DOHH2 (cell line): ENCODE results near the gene BOD1L2.

Experiments
- H3F3A ChIP-seq: fragments of 200-600 bp; sonication (generic), shearing (Covaris generic); 2 replicates; pipeline ENCODE4 v1.6.0; 2016; ENCODE audit warnings: antibody characterized with exemption, mild to moderate bottlenecking; ENCODE audit not compliant: control insufficient read depth, insufficient read depth
- H3K27ac ChIP-seq: fragments of 200-600 bp; sonication (generic); 2 replicates; pipeline ENCODE4 v1.5.1; 2014; ENCODE audit warnings: low read depth, mild to moderate bottlenecking, low read length, moderate library complexity
- H3K27me3 ChIP-seq: fragments of 200-600 bp; sonication (generic); 2 replicates; pipeline ENCODE4 v1.6.1; 2014; ENCODE audit warnings: mild to moderate bottlenecking, low read length, mixed read lengths; ENCODE audit not compliant: control insufficient read depth
- H3K36me3 ChIP-seq: fragments of 200-600 bp; sonication (generic); 2 replicates; pipeline ENCODE4 v1.6.1; 2014; ENCODE audit warnings: mild to moderate bottlenecking, low read length, moderate library complexity, mixed read lengths; ENCODE audit not compliant: control insufficient read depth
- H3K4me1 ChIP-seq: fragments of 200-600 bp; sonication (generic); 2 replicates; pipeline ENCODE4 v1.6.1; 2014; ENCODE audit warnings: mild to moderate bottlenecking, low read length, mixed read lengths; ENCODE audit not compliant: control insufficient read depth
- H3K4me2 ChIP-seq: fragments of 200-600 bp; sonication (generic); 2 replicates; pipeline ENCODE4 v1.6.0; 2014; ENCODE audit warnings: mild to moderate bottlenecking, low read length, moderate library complexity
- H3K4me3 ChIP-seq: fragments of 200-600 bp; sonication (generic); 2 replicates; pipeline ENCODE4 v1.5.1; 2014; ENCODE audit warnings: mild to moderate bottlenecking, low read length, mixed read lengths
- H3K79me2 ChIP-seq: fragments of 200-600 bp; sonication (generic); 2 replicates; pipeline ENCODE4 v1.6.1; 2014; ENCODE audit warnings: mild to moderate bottlenecking, low read length, mixed read lengths; ENCODE audit not compliant: control insufficient read depth
- H3K9me2 ChIP-seq: fragments of 200-600 bp; sonication (generic); replicated peaks from 2 replicates; pipeline ENCODE4 v1.6.1; 2014; ENCODE audit warnings: mild to moderate bottlenecking, low read length, mixed read lengths; ENCODE audit not compliant: control insufficient read depth
- H3K9me3 ChIP-seq: fragments of 200-600 bp; sonication (generic); 2 replicates; pipeline ENCODE4 v1.6.1; 2014; ENCODE audit warnings: antibody characterized with exemption, low read length, mixed read lengths; ENCODE audit not compliant: control insufficient read depth, insufficient read depth
- H4K20me1 ChIP-seq: fragments of 200-600 bp; sonication (generic); 2 replicates; pipeline ENCODE4 v1.6.0; 2014; ENCODE audit warnings: low read depth, mild to moderate bottlenecking, antibody characterized with exemption, low read length, moderate library complexity; ENCODE audit not compliant: control insufficient read depth, insufficient read depth
- EZH2phosphoT487 ChIP-seq: fragments of 200-600 bp; sonication (generic); IDR thresholded peaks from 2 replicates; pipeline ENCODE4 v1.6.1; 2017; ENCODE audit warnings: borderline replicate concordance, mild to moderate bottlenecking, antibody characterized with exemption, low read length, moderate library complexity, mixed read lengths
- TF ChIP-seq, protein P1 (sequence below): fragments of 200-600 bp; sonication (generic); IDR thresholded peaks from one replicate; pipeline ENCODE4 v1.5.1; 2014; ENCODE audit warnings: antibody characterized with exemption, mild to moderate bottlenecking, low read depth, low read length; ENCODE audit not compliant: poor library complexity, severe bottlenecking

The BOD1L2 gene

DNA sequence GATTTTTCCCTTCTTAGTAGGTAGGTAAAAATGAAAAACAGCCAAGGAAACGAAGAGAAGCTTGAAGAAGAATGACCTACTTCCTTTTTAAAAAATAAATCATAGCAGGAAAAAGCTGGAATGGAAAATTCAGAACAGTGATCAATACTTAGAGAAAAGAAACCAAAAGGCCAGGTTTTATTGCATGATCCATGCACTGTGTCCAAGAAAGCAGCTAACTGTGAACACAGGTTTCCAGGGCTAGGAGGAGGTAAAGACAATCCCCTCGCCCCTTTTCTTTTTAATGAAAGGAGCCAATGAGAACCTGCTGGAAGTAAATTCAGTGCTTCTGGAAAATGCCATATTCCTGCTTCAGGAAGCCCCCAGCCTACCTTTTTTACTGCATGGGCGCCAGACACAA, 47.2 kb downstream of the BOD1L2 start:
- H3K79me2 ChIP-seq = no peaks in the 10 kb centered on the region
- H3F3A ChIP-seq = no peaks in the 10 kb centered on the region
- H3K27ac ChIP-seq = no peak overlapping the region
- no peak for TF ChIP-seq EZH2phosphoT487
- TF ChIP-seq, protein P1, sequence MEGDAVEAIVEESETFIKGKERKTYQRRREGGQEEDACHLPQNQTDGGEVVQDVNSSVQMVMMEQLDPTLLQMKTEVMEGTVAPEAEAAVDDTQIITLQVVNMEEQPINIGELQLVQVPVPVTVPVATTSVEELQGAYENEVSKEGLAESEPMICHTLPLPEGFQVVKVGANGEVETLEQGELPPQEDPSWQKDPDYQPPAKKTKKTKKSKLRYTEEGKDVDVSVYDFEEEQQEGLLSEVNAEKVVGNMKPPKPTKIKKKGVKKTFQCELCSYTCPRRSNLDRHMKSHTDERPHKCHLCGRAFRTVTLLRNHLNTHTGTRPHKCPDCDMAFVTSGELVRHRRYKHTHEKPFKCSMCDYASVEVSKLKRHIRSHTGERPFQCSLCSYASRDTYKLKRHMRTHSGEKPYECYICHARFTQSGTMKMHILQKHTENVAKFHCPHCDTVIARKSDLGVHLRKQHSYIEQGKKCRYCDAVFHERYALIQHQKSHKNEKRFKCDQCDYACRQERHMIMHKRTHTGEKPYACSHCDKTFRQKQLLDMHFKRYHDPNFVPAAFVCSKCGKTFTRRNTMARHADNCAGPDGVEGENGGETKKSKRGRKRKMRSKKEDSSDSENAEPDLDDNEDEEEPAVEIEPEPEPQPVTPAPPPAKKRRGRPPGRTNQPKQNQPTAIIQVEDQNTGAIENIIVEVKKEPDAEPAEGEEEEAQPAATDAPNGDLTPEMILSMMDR = no peak
- no peak overlapping the region for H3K4me3 ChIP-seq
- no peak overlapping the region for H3K4me2 ChIP-seq
- H3K9me3 ChIP-seq = no peaks in the 10 kb centered on the region
- H3K36me3 ChIP-seq = no peaks in the 10 kb centered on the region
- no peaks in the 10 kb centered on the region for H3K4me1 ChIP-seq
- no peaks in the 10 kb centered on the region for H3K9me2 ChIP-seq
- H4K20me1 ChIP-seq = no peaks in the 10 kb centered on the region
- H3K27me3 ChIP-seq = no peaks in the 10 kb centered on the region; the same call in none of the 2 replicates

DNA sequence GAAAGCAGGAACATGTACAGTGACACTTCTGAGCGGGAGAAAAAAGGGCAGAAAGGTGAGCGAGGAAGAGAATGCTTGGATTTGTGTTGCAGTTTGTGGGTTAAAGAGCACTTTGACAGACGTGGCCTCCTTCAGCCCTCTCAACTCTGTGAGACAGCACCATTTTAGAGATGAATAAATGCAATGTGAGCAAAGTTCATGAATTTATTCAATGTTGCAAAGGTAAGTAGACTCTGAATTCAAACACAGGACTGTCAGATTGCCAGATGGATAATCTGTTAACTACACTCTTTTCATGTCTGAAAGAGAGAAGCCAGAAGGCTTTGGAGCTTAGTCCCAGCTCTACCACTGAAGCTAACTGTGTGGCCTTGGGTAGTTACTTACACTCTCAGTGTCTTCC, 47.7 kb downstream of the BOD1L2 start:
- TF ChIP-seq EZH2phosphoT487 = no peak
- TF ChIP-seq, protein P1 = no peak
- H4K20me1 ChIP-seq = no peaks in the 10 kb centered on the region
- no peak overlapping the region for H3K4me2 ChIP-seq
- H3K27me3 ChIP-seq = no peaks in the 10 kb centered on the region; the same call in none of the 2 replicates
- no peak overlapping the region for H3K27ac ChIP-seq
- no peaks in the 10 kb centered on the region for H3F3A ChIP-seq
- H3K4me3 ChIP-seq = no peak overlapping the region
- no peaks in the 10 kb centered on the region for H3K9me3 ChIP-seq
- no peaks in the 10 kb centered on the region for H3K79me2 ChIP-seq
- H3K9me2 ChIP-seq = no peaks in the 10 kb centered on the region
- no peaks in the 10 kb centered on the region for H3K36me3 ChIP-seq
- H3K4me1 ChIP-seq = no peaks in the 10 kb centered on the region

DNA sequence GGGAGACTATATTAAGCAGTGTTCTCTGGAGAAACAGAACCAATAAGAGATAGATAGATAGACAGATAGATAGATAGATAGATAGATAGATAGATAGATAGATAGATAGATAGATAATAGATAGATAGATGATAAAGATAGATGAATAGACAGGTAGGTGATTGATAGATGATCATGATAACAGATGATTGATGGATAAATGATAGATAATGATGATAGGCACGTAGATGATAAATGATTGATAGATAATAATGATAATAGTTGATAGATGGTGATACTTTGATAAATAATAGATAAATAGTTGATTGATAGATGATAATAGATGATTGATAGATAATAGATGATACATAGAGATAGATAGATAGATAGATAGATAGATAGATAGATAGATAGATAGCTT, 48.5 kb downstream of the BOD1L2 start:
- no peaks in the 10 kb centered on the region for H3K4me1 ChIP-seq
- H3K9me3 ChIP-seq = no peaks in the 10 kb centered on the region
- no peaks in the 10 kb centered on the region for H4K20me1 ChIP-seq
- no peaks in the 10 kb centered on the region for H3K9me2 ChIP-seq
- H3F3A ChIP-seq = no peaks in the 10 kb centered on the region
- no peak overlapping the region for H3K4me2 ChIP-seq
- no peaks in the 10 kb centered on the region for H3K36me3 ChIP-seq
- TF ChIP-seq EZH2phosphoT487 = no peak
- TF ChIP-seq, protein P1 = no peak
- no peak overlapping the region for H3K27ac ChIP-seq
- H3K4me3 ChIP-seq = no peak overlapping the region
- no peaks in the 10 kb centered on the region; the same call in 1 of the 2 replicates for H3K27me3 ChIP-seq
- no peaks in the 10 kb centered on the region for H3K79me2 ChIP-seq

DNA sequence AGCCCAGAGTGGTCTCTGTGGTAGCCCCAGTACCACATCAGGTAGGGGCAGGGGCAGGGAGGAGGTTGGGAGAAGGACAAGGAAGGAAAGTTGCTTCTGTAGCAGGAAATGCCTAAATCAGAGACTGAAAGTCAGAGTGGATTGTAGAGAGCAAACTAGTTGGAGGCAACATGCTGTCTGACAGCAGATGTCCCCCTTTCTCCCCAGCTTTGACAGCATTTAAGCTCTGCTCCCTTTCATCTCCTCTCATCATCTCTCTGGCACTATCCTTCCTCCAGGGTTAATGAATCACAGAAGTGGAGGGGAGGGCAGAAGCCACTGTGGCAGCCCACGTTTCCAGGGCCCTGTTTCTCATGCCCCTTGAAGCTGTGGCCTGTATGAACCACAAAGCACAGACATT, 50.4 kb downstream of the BOD1L2 start:
- no peaks in the 10 kb centered on the region for H3K4me1 ChIP-seq
- no peaks in the 10 kb centered on the region for H3K36me3 ChIP-seq
- no peak for TF ChIP-seq EZH2phosphoT487
- TF ChIP-seq, protein P1 = no peak
- no peaks in the 10 kb centered on the region for H3K79me2 ChIP-seq
- no peaks in the 10 kb centered on the region for H3K27me3 ChIP-seq
- H3K9me3 ChIP-seq = no peaks in the 10 kb centered on the region
- no peak overlapping the region for H3K4me3 ChIP-seq
- no peak overlapping the region for H3K27ac ChIP-seq
- H4K20me1 ChIP-seq = no peaks in the 10 kb centered on the region
- H3K4me2 ChIP-seq = no peak overlapping the region
- H3K9me2 ChIP-seq = no peaks in the 10 kb centered on the region
- H3F3A ChIP-seq = no peaks in the 10 kb centered on the region
